ENCODE data around the gene ACD. TPM values are rescaled to one million over a fixed set of nuclear protein-coding genes. Genes with fewer than 3 reads are reported as not detected.

Gene ACD
- total RNA-seq, 4 donors from 2014 or later = 18.7 to 31.1 (median 23.4) TPM

DNA sequence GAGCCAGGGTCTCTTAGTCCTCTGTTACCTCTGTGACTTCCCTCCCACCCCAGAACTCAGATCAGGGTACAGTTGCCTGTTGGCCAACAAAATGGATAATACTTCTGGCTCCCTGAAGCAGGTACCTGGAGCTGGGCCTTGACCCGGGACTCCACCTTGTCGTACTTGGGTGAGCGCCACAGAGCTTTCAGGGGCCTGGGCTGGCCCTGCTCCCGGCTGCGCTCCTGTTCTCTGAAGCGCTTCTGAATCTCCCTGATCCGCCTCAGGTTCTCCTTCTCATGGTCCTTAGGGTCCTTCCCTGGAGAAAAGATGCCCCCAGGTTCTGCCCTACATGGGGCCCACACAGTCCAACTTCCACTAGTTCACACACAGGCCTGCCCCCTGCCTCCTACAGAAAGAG, 4.8 kb upstream of the ACD start:
- TF ChIP-seq, protein P1, sequence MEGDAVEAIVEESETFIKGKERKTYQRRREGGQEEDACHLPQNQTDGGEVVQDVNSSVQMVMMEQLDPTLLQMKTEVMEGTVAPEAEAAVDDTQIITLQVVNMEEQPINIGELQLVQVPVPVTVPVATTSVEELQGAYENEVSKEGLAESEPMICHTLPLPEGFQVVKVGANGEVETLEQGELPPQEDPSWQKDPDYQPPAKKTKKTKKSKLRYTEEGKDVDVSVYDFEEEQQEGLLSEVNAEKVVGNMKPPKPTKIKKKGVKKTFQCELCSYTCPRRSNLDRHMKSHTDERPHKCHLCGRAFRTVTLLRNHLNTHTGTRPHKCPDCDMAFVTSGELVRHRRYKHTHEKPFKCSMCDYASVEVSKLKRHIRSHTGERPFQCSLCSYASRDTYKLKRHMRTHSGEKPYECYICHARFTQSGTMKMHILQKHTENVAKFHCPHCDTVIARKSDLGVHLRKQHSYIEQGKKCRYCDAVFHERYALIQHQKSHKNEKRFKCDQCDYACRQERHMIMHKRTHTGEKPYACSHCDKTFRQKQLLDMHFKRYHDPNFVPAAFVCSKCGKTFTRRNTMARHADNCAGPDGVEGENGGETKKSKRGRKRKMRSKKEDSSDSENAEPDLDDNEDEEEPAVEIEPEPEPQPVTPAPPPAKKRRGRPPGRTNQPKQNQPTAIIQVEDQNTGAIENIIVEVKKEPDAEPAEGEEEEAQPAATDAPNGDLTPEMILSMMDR (IDR thresholded peaks at IDR 0.05) = no peak
- TF ChIP-seq POLR2A (IDR thresholded peaks at IDR 0.05) = no peak
- whole genome bisulfite sequencing, 2 donors = 90 to 91% methylated on average over 7 of the region's 7 CpGs
- H3K4me3 ChIP-seq (ENCODE audit: low read depth, poor library complexity, severe bottlenecking) = no peak overlapping the region
- DNase-seq (ENCODE audit: low spot score in 2 of 2) = no peak
- intact Hi-C loops (cut with DNase I; ENCODE audit: low total_unique reads) = no loop called here

- TF ChIP-seq, protein P1 (IDR thresholded peaks at IDR 0.05) = no peak
- TF ChIP-seq POLR2A (IDR thresholded peaks at IDR 0.05) = no peak
- WGBS, 2 donors = 84 to 90% methylated on average over 4 of the region's 4 CpGs
- intact Hi-C loops (cut with DNase I; ENCODE audit: low total_unique reads) = no loop called here
- no peak for DNase-seq (ENCODE audit: low spot score in 2 of 2)
- H3K4me3 ChIP-seq (ENCODE audit: low read depth, poor library complexity, severe bottlenecking) = no peak overlapping the region
These were observed 4.2 kb upstream of the ACD start for GRCh38 chr16:67664258-67664657.

- intact Hi-C loops (cut with DNase I; ENCODE audit: low total_unique reads) = no loop called here
- 93 to 96% methylated on average over 5 to 6 of the region's 6 CpGs for WGBS, 2 donors
These were observed 3.8 kb upstream of the ACD start for GRCh38 chr16:67663877-67664222.

GRCh38 chr16:67663151-67663876, 3.3 kb upstream of the ACD start:
- no peak for TF ChIP-seq POLR2A (IDR thresholded peaks at IDR 0.05)
- TF ChIP-seq, protein P1 (IDR thresholded peaks at IDR 0.05) = no peak
- H3K4me3 ChIP-seq (ENCODE audit: low read depth, poor library complexity, severe bottlenecking) = no peak overlapping the region
- 79 to 82% methylated on average over 16 to 22 of the region's 25 CpGs for WGBS, 2 donors
- no peak for DNase-seq (ENCODE audit: low spot score in 2 of 2)
- intact Hi-C loops (cut with DNase I; ENCODE audit: low total_unique reads) = no loop called here

More at GRCh38 chr16:67663877-67664222, 3.8 kb upstream of the ACD start:
- DNase-seq (ENCODE audit: low spot score in 2 of 2) = no peak
- no peak overlapping the region for H3K4me3 ChIP-seq (ENCODE audit: low read depth, poor library complexity, severe bottlenecking)
- no peak for TF ChIP-seq POLR2A (IDR thresholded peaks at IDR 0.05)
- TF ChIP-seq, protein P1 (IDR thresholded peaks at IDR 0.05) = no peak

GRCh38 chr16:67662653-67663010, 2.6 kb upstream of the ACD start:
- H3K4me3 ChIP-seq (ENCODE audit: low read depth, poor library complexity, severe bottlenecking) = no peak overlapping the region
- TF ChIP-seq, protein P1 (IDR thresholded peaks at IDR 0.05) = no peak
- TF ChIP-seq POLR2A (IDR thresholded peaks at IDR 0.05) = no peak
- intact Hi-C loops (cut with DNase I; ENCODE audit: low total_unique reads) = no loop called here
- DNase-seq (ENCODE audit: low spot score in 2 of 2) = no peak

Data from lower leg skin (tissue), 4 donors.